ENCODE measurements around the gene COLEC11. TPM values are rescaled to one million over a fixed set of nuclear protein-coding genes. Genes with fewer than 3 reads are reported as not detected.
"Not testable (repeated sequence)": the region's sequence is repeated elsewhere in the genome, so short reads cannot be mapped to it uniquely, and the experiment has no call there.

The COLEC11 gene
- total and polyA plus RNA-seq, 2 of the 13 experiments (the other 11 are each of a cell fraction or from before 2014, with no cell fraction given): 1.5 to 3.0 TPM

DNA sequence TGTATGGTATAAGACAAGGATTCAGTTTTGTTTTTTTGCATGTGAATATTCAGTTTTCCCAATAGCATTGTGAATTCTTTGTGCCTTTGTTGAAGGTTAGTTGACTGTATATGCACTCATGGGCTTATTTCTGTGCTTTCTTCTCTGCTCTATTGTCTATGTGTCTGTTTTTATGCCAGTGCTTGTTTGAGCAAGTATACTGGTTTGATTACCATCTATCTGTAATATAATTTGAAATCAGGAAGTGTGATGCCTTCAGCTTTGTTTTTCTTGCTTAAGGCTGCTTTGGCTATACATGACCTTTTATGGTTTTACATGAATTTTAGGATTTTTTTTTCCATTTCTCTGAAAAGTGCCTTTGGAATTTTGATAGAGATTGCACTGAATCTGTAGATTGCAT lies 23.5 kb downstream of the COLEC11 start (continued):
- TF ChIP-seq MEF2D (CRISPR knock-in tag; IDR thresholded peaks at IDR 0.05) (no peak), E2F2 (CRISPR knock-in tag; IDR thresholded peaks at IDR 0.05; ENCODE audit: borderline replicate concordance) (no peak)

DNA sequence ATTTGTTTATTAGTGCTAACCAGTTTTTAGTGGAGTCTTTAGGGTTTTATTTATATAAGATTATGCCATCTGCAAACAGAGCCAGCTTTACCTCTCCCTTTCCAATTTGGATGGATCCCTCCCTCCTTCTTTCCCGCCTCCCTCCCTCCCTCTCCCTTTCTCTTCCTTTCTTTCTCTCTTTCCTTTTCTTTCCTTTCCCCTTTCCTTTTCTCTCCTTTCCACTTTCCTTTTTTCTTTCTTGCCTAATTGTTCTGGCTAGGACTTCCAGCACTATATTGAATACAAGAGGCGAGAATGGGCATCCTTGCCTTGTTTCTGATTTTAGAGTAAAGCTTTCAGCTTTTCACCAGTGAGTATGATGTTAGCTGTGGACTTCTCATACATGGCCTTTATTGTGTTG lies 24.1 kb downstream of the COLEC11 start:
- no TSS peak for BruUV-seq (replicated peaks)
- Histone ChIP-seq H2AFZ (ENCODE audit: low read length) (no peak overlapping the region), H3K36me3 (replicated peaks in 1 of 2; ENCODE audit: control insufficient read depth in 1 of 2, insufficient read depth in 2 of 2, low read length in 2 of 2) (no peaks in the 10 kb centered on the region), H3K27ac (ENCODE audit: extremely low read length, insufficient read depth, low read length) (no peak overlapping the region), H3K9ac (ENCODE audit: insufficient read depth, low read depth, low read length) (no peak overlapping the region), H3K9me3 (ENCODE audit: low read length) (peaks cover 6% of the 10 kb centered on the region; the same call in 1 of the 2 replicates), H3K4me2 (ENCODE audit: low read depth, low read length) (no peak overlapping the region), H4K20me1 (ENCODE audit: insufficient read depth, low read length) (no peaks in the 10 kb centered on the region), H3K79me2 (ENCODE audit: insufficient read depth, low read length) (no peaks in the 10 kb centered on the region), H3K4me3 (replicated peaks in 1 of 3; ENCODE audit: insufficient read depth in 1 of 3, low read depth in 2 of 3, low read length in 3 of 3) (no peak overlapping the region), H3K4me1 (ENCODE audit: insufficient read depth, low read length) (peaks cover 18% of the 10 kb centered on the region), H3K27me3 (ENCODE audit: control insufficient read depth in 1 of 2, insufficient read depth in 2 of 2, low read length in 2 of 2) (peaks cover 0 to 4% of the 10 kb centered on the region in 2 experiments; a peak in 2 of 5 replicates)
- POLR2A ChIA-PET: no interaction called here
- WGBS (ENCODE audit: low lambda C conversion rate): 72% methylated on average over 2 of the region's 2 CpGs
- TF ChIP-seq FOXP1 (IDR thresholded peaks at IDR 0.05) (0 out of 2 replicates have a peak, but pooled peaks have one; percentile 16), FOXP1 (CRISPR knock-in tag; IDR thresholded peaks at IDR 0.05) (no peak), HNRNPK (IDR thresholded peaks at IDR 0.05; ENCODE audit: low read depth, low read length, poor library complexity, severe bottlenecking) (peak; percentile 29), ZNF207 (IDR thresholded peaks at IDR 0.05; ENCODE audit: borderline replicate concordance) (no peak)
- in situ Hi-C loops (cut with HindIII; ENCODE audit: extremely low pct_ligation_motif_present, low pct_unique_long_range_greater_than_20kb) (no loop called here), intact Hi-C loops (cut with micrococcal nuclease; ENCODE audit: unreplicated experiment) (no loop called here)
- ATAC-seq (no peak), DNase-seq (ENCODE audit: low spot score) (no peak), FAIRE-seq (no peak)
- CTCF ChIA-PET (ENCODE audit: low intra/inter-chr PET ratio, low total read pairs): no interaction called here

- H3K9ac ChIP-seq (ENCODE audit: insufficient read depth, low read depth, low read length); H3K4me3 ChIP-seq (replicated peaks in 1 of 3; ENCODE audit: insufficient read depth in 1 of 3, low read depth in 2 of 3, low read length in 3 of 3); ATAC-seq; FAIRE-seq; H3K27ac ChIP-seq (ENCODE audit: extremely low read length, insufficient read depth, low read length); H3K36me3 ChIP-seq (replicated peaks in 1 of 2; ENCODE audit: control insufficient read depth in 1 of 2, insufficient read depth in 2 of 2, low read length in 2 of 2); H3K9me3 ChIP-seq (ENCODE audit: low read length); H3K79me2 ChIP-seq (ENCODE audit: insufficient read depth, low read length); DNase-seq (ENCODE audit: low spot score); CTCF ChIA-PET (ENCODE audit: low intra/inter-chr PET ratio, low total read pairs); H2AFZ ChIP-seq (ENCODE audit: low read length); in situ Hi-C loops (cut with HindIII; ENCODE audit: extremely low pct_ligation_motif_present, low pct_unique_long_range_greater_than_20kb); H4K20me1 ChIP-seq (ENCODE audit: insufficient read depth, low read length); POLR2A ChIA-PET; BruUV-seq (replicated peaks); intact Hi-C loops (cut with micrococcal nuclease; ENCODE audit: unreplicated experiment); H3K4me2 ChIP-seq (ENCODE audit: low read depth, low read length): not testable (repeated sequence)
- 92% methylated on average over 9 of the region's 9 CpGs for WGBS (ENCODE audit: low lambda C conversion rate)
- Histone ChIP-seq H3K27me3 (ENCODE audit: control insufficient read depth in 1 of 2, insufficient read depth in 2 of 2, low read length in 2 of 2) (peaks cover 0 to 11% of the 10 kb centered on the region in 2 experiments; a peak in 2 of 5 replicates), H3K4me1 (ENCODE audit: insufficient read depth, low read length) (peaks cover 18% of the 10 kb centered on the region)
These were observed 24.7 kb downstream of the COLEC11 start for GRCh38 chr2:3619661-3620060.
